ENCODE data around the gene ASIC1.
A peak's percentile ranks its signal among the peaks of the same experiment; 100 is the strongest.

Gene ASIC1

DNA sequence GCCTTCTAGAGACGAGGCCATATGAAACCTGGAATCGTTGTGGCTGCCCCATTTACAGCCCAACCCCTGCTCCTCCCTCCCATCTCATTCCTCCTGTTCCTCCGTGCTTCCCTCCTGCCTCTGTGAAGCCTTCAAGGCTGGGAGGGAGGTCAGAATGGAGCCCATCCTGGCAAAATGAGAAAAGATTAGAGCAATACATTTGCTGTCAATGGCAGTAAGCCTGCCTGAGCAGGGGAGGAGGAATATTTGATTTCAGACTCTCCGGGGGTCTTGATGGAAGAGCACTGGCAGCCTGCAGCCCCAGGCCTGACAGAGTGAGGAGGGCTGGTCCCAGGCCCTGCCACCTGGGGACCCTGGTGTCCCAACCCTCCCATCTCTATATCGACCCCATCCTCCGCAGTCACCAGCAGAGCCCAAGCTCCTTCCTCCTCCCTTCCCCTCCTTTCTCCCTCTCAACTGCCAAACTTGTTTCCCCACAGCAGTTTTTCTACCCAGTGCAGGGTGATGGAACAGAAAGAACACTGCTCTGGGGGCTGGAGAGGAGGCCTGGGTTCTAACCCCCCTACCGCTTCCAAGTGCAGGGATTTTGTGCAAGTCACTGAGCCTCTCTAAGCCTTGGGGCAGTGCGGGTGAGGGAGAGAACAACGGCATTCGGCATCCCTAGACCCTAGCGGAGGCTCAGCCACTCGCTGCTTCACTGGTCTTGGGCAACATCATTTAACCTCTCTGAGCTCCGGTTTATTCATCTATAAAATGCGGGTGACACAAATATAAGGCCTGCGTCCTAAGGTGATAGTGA lies 16.1 kb upstream of the ASIC1 start:
- no peak for ATAC-seq

DNA sequence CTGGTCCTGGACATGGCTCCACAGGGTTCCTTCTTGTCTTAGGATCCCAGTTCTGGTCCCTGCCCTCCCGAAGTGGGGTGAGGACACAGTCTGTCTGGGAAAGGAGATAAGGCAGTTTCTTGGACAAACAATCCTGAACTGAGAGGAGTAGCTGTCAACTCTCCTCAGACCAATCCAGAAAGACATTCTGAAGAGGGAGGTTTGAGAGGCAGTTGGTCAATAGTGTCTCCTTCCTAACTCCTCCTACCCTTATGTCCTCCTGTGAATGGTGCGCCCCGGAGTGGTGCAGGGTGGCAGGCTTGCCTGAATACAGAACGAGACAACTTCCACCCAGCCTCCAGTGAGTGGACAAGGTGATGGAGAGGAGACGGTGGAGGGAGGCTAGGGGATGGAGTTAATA lies 15.4 kb upstream of the ASIC1 start:
- ATAC-seq: no peak

DNA sequence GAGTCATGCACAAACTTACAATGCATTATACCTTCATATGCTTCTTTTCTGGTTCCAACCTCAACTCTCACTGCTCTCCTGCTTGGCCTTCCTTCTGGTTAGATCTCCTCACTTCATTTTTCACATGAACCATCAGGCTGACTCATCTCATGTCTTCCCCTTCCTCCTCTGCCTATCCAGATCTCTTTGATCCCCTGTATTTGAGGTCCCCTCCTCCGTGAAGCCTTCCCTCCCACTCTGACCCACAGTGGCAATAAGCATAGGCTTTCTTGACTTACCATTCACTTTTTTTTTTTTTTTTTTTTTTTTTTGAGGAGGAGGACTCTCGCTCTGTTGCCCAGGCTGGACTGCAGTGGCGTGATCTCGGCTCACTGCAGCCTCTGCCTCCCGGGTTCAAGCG lies 14.7 kb upstream of the ASIC1 start:
- peak in 1 of 2 donors; percentile 31 for ATAC-seq

DNA sequence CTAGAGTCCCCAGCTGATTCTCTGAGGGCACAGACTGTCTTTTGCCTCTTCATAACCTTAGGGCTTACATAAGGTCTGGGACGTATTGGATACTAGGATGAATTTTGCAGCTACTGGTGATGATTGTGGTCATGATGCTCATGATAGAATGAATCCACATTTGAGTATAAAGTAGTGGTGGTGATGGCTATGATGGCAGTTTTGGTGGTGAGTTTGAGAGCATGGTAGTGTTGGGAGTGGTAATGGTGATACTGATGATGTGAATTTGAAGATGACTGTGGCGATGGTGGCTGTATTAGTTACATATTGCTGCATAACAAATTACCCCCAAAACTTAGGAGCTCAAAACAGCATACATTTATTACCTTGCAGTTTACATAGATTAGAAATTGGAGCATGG lies 14.1 kb upstream of the ASIC1 start:
- ATAC-seq: no peak

DNA sequence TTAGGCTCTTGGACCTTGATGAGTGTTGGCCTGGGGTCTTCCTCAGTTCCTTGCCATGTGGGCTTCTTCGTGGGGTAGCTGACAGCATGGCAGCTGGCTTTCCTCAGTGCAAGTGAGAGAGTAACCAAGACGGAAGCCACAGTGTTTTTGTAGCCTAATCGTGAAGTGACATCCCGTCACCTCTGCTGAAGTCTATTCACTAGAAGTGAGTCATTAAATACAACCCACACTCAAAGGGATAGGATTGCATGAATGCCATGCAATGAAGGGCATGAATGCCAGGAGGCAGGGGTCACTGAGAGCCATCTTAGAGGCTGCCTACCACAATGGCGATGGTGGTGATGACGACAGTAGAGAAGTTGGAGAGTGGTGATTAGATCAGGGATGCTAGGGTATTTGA lies 13.5 kb upstream of the ASIC1 start:
- no peak for ATAC-seq

DNA sequence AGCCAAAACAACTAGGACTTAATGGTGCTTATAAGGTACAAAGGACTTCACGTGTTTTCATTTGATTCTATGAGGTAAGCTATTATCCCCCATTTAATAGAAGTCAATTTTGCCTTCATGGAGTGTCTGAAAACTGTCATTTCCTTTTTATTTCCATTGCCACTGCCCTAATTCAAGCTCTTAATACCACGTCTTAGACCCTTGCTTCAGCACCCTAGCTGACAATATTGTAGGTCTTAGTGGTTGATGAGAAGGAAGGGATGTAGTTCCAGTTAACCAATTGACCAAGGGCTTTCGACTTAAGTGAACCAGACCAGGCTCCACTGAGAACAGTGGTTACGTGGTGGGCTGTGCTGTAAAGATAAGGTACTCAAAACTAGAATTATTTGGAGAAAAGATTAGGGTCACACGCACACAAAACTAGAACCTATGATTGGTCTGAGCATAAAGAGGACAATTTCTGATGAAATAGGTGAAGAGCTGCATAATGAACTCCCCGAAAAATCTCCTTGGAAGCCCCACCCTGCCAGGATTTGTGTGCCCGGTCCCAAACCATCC lies 9.6 kb upstream of the ASIC1 start:
- ATAC-seq: no peak

DNA sequence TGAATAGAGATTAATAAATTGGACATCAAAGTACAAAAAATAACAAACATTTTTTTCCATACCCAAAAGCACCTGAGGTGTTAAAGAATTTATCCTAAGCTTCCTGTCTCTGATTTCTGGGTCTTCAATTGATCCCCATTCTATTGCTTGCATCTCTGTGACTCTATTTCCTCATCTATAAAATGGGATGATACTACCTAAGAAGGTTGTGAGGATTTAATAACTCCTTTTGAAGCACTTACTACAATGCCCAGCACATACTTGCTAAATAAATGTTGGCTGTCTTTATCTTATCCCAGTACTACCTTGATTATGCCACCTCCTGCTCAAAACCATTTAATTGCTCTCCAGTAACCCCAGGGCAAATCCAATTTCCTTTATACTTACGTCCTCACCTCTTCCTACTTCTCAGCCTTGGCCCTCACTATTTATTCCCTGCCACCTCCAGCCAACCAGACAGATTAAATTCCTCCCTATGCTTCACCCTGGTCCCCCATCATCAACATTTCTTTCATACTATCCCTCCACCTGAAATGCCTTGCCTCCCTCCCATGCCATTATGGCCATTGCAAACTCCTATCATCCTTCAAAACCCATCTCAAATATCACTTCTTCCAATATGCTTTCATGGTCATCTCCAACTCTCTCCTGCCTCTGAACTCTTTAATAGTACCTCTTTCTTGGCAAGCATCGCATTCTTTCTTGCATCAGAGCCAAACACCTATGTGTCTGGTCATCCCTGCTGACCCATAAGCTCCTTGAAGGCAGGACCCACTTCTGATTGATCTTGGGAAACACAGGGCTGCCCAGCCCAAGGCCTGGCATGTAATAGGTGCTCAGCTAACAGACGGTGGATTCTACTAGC lies 7.9 kb upstream of the ASIC1 start:
- no peak for ATAC-seq

DNA sequence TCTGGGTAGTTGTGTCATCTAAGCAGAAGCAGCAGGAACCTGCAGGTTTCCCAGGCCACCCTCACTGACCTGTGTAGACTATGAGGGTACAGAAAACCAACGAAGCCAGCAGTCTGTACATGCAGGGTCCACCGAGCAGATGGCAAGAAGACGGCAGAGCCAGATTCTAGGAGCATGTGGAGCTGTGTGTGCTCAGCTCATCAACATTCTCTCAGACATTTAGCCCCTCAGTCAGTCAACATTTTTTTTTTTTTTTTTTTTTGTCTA lies 7.3 kb upstream of the ASIC1 start:
- no peak for ATAC-seq

DNA sequence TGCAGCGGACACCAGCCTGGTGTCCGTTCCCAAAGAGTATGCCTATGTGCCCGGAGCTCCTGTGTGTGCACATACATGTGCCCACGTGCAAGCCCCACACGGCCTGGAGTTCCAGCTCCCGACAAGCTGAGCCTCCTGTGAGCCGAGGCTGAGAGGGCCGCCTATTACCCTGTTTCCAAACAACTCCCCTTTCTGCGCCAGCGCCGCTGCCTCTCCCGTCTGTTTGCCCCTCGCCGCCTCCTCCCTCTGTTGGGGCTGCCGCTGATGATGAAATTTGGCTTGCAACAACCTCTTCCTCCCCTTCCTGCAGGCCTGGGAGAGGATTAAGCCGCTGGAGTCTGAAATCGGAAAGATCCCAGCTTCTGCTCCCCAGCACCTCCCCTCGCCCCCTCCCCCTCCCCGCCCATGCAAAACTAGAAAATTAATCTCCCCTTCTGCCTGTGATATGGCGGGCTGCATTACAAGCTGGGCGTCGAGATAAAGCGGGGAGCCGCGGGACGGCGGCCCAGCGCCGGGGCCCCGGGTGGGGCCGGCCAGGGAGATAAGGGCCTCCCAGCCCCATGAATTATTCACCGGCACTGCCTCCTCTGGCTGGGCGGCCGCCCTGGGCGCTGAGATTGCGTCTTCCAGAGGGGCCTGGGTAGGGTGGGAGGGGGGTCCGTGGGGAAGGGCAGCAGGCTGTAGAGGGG lies 6.8 kb upstream of the ASIC1 start:
- no peak for ATAC-seq

DNA sequence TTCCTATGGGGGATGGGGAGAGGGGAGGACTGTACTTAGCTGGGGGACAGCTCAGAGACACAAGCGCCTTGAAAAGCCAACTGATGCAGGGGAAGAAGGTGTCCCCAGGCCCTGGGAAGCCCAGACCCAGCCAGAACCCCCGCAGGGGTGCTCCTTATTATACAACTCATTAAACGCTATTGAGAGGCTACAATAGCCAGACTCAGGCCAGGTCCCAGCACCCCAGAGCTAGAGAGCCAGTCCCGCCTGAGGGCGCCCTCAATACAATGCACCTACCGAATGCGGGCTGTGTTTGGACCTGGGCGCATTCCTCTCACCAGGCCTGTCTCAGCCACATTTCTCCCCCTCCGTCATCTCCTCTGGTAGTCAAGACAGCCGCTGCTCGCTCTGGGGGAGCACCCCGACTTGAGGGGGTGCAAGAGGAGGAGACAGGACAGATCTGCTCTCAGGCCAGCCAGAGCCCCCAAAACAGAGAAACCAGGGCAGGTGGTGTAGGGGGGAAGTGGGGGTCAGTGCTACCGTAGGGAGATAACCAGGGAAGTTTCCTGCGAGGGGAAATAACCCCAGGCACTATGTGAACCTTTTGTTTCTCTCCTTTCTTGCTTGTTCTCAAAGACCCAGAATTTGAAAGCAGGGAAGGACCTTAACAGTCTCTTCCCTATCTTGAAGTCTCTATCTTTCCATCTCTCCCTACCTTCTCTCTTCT lies 6.1 kb upstream of the ASIC1 start:
- ATAC-seq: no peak

DNA sequence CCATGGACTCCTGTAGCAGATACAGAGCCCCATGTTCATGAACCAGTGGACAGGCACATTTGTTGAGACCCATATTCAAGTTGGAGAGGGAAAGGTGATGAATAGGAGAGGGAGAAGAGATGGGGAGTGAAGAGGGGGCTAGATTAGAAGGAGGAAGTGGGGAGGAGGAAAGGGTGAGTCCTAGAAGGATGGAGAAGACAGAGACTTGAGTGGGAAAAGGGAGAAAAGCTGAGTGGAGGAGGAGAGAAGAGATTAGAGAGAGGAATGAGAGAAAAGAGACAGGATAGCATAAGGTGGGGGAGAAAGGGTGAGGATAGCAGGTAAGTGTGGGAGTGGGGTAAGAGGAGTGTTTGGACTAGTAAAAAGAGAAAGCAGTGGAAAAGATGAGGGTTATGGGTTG lies 4.9 kb upstream of the ASIC1 start:
- no peak for ATAC-seq

DNA sequence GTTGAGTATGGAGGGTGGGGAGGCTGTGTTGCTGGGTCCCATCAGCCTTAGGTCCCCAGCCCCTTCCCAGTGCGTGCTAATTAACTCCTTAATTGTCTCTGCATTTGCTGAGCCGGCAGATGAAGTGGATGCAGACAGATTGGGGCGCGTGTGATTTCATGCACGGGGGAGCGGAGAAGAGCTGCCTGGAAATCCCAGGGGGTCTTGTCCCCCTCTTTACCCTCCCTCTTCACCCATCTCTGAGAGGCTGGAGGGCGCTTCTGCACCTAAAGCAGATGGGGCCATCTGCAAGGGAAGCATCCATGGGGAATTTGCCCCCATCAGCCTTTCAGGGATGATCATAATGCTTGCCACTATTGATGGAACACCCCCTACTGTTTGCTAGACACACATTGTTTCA lies 4.4 kb upstream of the ASIC1 start:
- no peak for ATAC-seq

DNA sequence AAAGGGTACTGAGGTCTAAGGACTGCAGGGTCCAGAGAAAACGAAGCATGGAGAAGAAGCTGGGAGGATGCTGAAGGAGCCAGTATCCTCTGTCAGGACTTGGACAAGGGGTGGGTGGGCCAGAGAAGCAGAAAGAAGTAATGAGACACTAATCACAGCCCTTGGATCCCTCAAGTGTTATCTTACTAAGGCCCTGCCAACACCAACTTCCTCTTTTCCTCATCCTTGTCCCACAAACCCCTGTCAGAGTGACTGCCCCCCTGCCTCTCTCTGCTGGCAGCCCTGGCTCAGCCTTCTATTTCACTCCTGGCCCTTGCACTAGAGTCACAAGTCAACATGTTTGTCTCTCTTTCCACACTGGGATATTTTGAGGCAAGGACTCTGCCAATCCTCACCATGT lies 3.8 kb upstream of the ASIC1 start:
- ATAC-seq: no peak

DNA sequence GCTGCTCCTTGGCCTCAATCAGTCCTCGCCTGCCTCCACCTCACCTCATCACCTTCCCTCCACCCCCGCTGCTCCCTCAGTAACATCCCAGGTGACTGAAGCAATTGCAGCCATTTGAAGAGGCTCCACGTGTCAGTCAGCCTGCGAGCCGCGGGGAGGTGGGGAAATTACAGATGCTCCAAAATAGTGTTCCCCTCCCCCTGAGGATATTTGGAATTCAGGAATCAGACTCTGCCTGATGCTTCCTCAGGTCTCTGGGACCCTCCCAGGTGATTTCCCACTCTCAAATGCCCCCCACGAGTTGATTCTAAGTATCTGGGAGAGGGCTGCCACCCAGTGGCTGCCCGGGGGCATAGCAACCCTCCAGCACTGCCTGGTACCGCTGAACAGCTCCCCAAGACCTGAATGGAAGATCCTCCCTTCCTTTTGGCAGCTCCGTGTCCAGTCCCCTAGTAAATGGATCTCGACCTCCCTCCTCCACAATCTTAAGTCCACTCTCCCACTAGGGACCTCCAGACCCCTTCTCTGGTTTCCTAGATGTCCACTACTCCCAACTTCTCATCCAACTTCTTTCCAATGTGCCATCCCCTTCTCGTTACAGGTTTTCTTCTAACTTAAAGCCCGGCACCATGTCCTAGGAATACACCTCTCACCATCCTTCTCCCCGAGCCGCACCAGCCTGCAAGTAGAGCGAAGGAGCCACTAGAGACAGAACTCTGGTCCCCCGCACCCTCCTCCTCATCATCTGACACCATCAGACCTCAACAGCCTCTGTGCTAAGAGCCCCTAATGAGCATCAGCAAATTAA lies 1.4 kb upstream of the ASIC1 start:
- ATAC-seq: peak; percentile 39 to 44

DNA sequence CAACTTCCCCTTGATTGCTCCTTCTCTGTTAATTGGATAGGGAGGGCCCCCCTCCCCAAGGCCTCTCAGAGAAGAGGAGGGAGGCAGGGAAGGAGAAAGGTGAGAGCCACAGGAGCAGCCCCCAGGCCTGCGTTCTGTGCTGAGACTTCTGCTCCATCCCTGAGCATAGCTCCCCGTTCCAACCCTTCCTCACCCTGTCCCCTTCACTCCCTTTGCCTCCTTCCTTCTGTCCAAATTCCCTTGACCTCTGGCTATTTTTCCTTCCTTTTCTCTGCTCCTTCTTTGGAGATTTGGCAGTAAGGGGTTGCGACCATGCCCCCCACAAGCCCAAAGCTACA lies 788 bp upstream of the ASIC1 start:
- no peak for ATAC-seq

DNA sequence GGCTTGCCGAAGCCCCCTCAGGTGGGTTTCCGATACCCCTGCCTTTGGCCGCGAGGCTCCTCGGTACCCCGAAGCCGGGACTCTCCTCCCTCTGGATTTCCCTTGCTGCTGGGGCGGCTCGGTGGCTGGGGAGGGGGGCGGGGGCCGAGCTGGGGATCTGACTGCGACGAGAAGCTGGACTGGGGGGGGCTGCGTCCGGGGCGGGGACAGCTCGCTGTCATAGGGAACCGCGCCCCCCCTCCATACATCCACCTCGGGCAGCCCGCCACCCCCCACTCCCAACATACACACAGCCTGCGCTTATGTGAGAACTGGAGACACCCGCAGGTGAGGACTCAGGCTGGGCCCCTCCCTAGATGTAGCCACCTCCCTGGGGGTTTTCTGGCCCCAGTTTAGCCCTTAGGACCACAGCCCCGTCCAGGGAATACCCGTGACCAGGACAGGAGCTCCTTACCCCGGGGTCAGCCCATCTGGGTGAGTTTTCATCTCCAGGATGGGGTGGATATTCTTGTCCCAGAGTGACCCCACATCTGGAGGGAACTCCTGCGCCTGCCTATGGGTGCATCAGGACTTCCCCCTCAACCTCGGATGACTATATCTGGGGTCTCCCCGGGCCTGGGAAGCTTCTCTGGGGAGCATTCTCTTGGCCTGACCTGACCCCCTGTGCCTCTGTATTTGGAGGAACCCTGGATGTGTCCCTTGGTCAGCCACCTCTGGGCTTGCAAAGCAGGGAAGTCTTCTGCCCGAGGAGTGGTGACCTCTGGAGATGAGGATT lies 687 bp downstream of the ASIC1 start:
- ATAC-seq: no peak

DNA sequence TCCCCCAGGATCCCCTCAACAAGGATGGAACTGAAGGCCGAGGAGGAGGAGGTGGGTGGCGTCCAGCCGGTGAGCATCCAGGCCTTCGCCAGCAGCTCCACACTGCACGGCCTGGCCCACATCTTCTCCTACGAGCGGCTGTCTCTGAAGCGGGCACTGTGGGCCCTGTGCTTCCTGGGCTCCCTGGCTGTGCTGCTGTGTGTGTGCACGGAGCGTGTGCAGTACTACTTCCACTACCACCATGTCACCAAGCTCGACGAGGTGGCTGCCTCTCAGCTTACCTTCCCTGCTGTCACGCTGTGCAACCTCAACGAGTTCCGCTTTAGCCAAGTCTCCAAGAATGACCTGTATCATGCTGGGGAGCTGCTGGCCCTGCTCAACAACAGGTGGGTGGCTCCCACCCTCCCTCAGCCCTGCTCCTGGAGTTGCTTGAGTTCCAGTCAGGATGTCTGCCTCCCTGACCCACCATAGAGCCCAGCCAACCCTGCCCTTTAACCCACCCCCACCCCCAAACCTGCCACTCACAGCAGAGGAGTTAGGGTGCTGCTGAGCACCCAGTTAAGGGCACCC lies 1.4 kb downstream of the ASIC1 start:
- no peak for ATAC-seq

DNA sequence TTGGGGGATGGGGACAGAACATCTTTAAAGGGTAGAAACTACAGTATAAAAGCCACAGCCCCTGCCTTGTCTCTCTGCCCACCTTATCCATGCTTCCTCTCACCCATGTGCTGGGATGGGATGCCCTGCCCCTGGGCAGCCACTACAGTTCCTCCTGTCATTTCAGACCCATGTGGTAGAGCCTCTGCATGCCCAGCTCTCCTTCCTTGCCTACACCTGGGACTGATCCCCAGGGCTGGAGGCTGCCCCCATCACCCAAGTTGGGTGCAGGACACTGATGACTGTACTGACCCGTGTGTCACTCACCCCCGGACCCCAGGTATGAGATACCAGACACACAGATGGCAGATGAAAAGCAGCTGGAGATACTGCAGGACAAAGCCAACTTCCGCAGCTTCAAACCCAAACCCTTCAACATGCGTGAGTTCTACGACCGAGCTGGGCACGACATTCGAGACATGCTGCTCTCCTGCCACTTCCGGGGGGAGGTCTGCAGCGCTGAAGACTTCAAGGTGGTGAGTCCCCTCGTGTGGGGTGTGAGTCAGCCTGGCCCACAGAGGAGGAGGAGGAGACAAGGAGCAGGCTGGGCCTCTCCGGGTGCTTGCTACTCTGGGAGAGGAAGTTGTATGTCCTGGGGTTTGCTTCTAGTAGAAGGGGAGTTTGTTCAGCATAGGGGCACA lies 2.2 kb downstream of the ASIC1 start:
- ATAC-seq: peak; percentile 60 to 71

DNA sequence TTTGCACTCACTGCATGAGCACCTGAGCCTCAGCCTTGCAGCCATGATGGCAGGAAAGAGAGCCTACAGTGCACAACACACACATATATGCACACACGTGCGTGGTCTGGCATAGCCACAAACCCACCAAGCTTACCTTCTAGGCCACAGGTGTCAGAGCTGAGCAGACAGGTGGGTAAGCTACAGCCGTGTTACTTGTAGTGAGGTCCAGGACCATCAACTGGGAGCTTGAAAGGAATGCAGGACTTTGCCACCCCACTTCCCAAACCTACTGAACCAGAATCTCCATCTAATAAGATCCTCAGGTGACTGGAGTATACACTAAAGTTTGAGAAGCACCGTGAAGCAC lies 2.7 kb downstream of the ASIC1 start:
- ATAC-seq: no peak

DNA sequence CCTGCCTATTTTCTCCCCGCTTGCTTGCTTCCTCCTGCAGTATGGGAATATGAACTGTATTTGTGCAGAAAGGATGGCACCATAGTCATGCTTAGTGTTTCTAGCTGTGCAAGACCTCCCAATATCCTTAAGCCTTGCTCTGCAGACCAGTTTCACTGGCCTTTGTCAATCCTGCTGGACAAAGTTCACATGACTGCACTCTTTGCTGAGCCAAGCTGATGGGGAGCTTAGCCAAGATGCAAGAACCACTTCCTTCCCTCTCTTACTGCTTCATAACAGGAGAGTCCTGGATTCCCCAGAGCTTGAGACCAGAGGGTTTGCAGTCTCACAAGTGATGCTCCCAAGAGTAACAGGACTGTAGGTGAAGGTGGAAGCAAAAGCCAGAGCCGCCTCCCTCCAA lies 3.8 kb downstream of the ASIC1 start:
- ATAC-seq: no peak

All from activated CD4-positive, CD25-positive, alpha-beta regulatory T cell treated with anti-CD3 and anti-CD28 coated beads, Interleukin-2, amount 50 U/mL, for 24 hours (primary cell).